CD4-positive, alpha-beta T cell treated with Interferon gamma for 1 hour (primary cell): ENCODE measurements around the gene SSMEM1.
A peak's percentile ranks its signal among the peaks of the same experiment; 100 is the strongest.
"Not testable (repeated sequence)": the region's sequence is repeated elsewhere in the genome, so short reads cannot be mapped to it uniquely, and the experiment has no call there.

Experiments
- DNase-seq: peaks from one replicate; pipeline ENCODE4 v3.0.0-alpha.2; 2020

Gene SSMEM1, protein sequence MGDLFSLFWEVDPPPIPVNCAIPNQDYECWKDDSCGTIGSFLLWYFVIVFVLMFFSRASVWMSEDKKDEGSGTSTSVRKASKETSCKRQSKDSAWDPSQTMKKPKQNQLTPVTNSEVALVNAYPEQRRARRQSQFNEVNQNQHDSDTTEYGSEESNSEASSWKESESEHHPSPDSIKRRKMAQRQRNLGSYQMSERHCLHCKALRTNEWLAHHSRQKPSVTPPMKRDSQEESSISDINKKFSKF

DNA sequence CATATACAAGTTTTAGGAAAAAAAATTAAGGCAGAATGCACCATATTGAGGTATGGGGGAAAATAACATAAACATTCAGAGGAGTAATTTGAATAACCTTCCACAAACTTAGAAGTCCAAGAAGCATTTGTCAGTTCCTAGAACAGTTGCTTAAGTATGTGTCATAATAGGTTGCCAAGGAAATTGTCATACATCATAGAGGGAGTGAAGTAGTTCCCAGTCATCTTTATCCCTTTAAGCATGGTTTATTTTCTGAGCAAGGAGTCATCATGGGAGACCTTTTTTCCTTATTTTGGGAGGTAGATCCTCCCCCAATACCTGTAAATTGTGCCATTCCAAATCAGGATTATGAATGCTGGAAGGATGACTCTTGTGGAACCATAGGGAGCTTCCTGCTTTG, at the start of gene SSMEM1:
Gene SSMEM1, plus strand, starts transcription at position 219 of the 400 bp plus-strand sequence. Its CDS starts 51 bp downstream, at position 270.
- no peak for DNase-seq

DNA sequence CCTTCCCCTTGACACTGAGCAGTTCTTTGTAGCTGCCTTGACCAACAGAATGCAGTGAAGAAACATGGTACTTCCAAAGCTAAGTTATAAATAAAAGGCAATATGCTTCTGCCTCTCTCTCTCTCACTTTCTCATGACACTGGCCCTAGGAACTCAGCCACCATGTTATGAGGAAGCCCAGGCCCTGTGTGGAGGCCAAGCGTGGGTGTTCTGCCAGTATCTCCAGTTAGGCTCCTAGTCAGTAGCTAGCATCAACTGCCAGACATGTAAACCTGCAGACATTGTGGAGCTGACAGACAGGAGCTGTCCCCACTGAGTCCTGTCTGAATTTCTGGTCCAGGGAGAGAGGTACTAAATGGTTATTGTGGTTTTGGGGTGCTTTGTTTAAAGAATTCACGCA, 47.6 kb upstream of the SSMEM1 start:
- no peak for DNase-seq

DNA sequence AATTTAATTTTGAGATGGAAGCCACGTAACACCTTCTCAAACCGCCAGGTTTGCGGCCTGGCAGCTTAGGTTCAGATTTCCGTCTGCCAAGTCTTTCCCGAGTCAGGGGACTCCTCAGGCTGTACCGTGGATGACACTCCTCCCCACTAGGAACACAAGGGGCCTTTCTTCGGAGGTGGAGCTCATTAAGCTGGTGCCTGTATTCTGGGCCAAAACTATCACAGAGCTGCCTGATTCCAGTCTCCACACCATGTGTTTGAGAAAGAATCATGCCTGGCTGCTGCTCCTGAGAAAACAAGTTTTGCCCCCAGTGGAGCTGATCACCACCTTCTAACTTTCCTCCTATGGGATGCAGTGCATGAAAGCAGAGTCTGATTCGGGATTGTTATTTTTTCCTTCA, 47.2 kb upstream of the SSMEM1 start:
- DNase-seq = no peak

DNA sequence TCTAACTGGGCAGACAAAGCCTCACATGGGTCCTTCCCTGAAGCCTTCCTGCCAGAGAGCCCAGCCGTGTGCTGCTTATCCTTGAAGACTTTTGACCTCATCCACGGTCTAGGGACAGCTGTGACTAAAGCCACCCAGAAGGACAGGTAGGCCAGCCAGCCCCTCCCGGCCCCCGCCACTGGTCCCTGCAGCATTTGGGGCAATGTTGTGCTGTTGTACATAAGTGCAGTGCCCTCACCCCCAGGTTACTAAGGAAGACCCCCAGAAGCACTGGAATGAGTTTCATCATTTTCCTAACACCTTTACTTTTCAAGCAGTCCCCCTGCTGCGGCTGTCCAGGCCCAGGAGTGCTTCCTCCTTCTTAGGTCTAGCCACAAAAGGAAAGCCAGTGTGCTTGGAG, 45.5 kb upstream of the SSMEM1 start:
- DNase-seq = no peak

DNA sequence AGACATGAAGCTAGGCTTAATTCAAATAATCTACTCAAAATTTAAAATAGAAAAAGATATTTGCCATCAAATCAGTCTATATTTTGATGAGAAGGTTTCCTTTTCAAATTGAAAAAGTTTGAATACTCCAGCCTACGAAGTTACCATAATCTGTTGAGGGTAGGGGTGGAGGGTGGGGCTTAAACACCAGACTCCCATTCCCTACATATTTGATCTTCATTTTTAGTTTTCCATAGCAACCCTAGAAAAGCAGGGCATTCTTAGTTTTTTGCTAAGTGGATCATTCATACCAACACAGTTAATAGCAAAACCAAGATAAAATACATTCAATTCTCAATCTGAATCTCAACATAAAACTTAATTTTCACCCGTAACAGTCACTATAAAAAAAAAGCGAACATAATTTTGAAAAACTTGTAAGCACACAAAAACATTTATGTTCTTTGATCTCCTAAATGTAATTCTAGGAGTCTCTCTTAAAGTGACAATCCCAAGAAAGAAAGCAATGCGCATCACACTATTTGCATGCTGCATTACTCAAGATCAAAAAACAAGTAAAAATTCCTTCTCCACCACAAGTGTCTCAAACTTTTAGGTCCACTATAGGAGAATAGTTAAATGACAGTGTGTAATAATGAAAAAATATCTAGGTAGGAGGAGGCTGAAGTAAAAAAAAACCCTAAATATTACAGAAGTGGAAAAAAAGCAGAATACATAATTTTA, 33.3 kb upstream of the SSMEM1 start:
- DNase-seq = no peak

DNA sequence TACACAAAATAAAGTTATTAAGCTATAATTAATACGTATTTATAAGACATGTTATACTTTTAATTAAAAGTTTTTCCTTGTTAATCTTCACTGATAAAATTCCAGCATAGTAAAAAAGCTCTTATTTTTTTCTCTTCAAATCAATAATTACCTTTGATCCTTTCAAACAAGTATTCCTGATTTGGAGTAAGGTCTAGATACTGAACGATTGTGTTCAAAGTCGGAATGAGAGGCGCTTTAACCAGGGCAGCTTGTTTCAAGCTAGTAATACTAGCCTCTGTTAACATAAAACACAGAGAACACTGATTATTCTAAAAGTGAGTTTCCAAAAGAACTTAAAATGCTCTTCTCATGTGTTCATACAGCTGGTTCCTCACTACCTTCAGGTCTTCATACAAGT, 29.4 kb upstream of the SSMEM1 start:
- no peak for DNase-seq

DNA sequence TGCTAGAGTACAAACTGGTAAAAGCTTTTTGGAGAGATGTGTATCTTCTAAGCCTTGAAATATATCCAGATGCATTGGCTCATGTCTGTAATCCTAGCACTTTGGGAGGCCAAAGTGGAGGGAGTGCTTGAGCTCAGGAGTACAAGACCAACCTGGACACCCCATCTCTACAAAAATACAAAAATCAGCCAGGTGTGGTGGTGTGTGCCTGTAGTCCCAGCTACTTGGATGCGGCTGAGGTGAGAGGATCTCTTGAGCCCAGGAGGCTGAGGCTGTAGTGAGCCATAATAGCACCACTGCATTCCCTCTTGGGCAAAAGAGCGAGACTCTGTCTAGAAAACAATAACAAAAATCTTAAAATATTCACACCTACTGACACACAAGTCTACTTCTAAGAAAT, 28.0 kb upstream of the SSMEM1 start:
- no peak for DNase-seq

DNA sequence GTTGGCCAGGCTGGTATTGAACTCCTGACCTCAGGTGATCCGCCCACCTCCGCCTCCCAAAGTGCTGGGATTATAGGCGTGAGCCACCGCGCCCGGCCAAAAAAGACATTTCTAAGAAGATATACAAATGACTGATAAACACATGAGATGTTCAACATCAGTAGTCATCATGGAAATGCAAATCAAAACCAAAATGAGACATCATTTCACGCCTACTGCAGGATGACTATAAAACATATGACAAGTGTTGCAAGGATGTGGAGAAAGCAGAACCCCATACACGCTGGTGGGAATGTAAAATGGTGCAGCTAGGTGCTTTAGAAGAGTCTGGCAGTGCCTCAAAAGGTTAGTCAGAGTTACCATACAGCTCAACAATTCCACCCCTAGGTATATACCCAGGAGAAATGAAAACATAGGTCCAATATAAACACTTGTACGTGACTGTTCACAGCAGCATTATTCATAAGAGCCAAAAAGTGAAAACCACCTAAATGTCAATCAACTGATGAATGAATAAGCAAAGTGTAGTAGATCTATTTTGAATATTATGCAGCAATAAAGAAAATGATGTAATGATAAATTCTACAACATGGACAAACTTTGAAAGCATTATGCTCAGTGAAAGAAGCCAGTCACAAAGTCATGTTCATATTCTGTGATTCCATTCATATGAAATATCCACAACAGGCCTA, 26.9 kb upstream of the SSMEM1 start:
- no peak for DNase-seq

DNA sequence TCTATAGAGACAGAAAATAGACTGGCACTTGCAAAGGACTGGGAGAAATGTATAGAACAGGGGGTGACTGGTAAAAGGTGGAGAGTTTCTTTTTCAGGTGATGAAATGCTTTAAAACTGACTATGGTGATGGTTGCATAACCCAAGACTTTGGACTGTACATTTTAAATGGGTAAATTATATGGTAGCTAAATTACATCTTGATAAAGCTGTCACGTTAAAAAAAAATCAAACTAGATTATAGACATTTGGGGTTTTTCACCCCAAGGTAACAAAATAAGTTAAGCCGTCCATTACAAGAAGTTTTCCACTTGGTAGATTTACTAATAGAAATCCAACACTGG, 26.4 kb upstream of the SSMEM1 start:
- no peak for DNase-seq

DNA sequence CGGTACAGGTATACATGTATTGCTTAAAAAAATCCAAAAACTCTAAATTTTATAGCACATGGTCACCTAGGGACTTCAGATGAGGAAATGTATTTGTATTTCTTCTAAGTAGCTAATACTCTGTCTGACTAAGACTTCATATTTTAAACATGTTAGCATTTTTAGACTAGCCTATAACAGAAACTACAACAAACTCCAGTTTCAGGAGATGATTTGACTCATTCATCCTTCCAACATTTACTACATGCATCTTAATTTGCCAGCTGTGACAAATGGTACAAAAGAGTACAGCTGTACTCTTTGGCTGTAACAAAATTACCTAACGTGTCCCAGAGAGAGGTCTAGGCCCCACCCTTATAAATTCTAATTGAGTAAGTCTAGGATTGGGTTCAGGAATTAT, 24.7 kb upstream of the SSMEM1 start:
- DNase-seq = no peak

DNA sequence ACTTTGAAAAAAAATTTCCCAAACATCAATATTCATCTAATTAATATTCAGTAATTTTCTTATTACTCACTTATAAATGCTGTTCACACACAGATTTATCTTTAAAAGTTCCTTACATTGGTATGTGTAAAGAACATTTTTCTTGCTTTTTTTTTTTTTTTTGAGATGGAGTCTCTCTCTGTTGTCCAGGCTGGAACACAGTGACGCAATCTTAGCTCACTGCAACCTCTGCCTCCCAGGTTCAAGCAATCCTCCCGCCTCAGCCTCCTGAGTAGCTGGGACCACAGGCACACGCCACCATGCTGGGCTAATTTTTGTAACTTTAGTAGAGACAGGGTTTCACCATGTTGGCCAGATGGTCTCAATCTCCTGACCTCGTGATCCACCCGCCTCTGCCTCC, 23.3 kb upstream of the SSMEM1 start:
- not testable (repeated sequence) for DNase-seq

DNA sequence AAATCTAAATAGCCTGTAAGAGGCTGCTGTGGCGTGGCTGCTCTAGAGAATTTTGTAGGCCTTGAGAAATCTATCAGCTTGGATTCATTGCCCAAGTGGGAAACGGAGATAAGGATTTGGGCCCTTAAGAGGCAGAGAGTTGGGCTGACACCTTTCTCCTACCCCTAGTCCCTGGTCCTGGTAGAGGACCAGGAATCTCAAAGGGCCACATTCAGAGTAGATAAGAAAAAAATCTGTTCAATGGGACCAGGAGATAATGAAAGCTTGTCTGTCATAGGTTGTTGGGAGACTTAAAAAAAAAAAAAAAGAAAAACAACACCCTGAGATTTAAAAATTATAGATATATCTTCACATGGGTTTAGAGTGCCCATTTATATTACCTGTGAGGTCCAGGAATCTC, 20.3 kb upstream of the SSMEM1 start:
- DNase-seq = no peak

DNA sequence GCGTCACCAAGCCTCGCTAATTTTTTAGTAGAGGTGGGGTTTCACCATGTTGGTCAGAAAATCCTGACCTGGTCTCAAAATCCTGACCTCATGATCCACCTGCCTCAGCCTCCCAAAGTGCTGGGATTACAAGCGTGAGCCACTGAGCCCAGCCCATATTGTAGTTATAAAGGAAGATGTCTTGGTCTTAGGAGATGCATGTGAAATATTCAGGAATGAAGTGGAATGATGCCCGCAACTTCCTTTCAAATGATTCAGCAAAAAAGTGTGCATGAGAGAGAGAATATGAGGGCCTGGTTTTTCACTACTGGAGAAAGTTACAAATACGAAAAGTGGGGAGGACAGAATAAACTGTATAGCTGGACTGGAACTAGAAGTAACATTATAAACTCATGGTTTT, 18.3 kb upstream of the SSMEM1 start:
- DNase-seq = no peak

DNA sequence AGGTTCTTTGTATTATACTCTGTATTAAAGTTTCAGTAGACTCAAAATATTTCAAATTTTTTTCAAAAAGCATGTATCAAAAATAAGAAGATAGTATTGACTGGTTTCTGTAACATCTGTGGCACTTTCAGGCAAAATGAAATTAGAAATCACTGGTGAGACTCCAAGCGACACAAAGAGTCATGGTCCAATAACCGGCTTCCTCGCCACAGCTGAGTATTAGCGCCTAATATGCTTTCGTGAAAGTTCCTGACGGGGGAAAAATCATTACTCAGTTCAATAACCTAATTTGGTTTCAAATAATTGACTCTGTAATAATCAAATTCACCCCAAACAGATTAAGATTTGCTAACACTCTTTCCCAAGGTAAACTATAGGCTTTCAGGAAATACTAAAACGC, 15.9 kb upstream of the SSMEM1 start:
- no peak for DNase-seq

DNA sequence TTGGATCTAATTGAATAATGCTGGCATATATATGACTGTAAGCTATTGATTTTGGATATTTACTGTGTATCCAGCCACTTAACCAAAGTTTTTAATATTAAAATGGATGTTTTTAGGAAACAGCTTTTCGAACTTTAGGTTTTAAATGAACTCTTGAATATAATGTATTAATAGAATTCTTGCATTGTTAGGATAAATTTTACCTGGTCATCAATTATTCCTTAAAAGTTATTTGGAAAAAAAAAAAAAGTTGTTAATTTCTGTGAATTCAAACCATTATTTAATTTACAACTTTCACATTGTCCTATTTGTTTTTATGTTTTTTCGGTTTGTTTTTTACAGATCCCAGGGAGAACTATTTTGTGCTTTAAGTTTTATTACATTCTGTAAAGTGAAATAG, 12.3 kb upstream of the SSMEM1 start:
- no peak for DNase-seq

DNA sequence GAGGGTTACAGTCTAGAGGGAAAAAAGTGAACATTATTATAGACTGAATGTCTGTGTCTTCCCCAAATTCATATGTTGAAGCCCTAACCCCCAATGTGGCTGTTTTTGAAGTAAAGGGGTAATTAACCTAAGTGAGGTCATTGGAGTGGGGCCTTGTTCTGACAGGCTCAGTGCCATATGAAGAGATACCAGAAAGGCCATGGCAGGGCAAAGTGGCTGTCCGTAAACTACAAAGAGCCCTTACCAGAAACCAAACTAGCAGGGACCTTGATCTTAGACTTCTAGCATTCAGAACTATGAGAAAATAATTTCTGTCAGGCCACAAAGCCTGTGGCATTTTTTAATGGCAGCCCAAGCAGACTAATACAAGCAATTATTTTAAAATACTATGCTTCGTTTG, 11.2 kb upstream of the SSMEM1 start:
- DNase-seq = no peak

DNA sequence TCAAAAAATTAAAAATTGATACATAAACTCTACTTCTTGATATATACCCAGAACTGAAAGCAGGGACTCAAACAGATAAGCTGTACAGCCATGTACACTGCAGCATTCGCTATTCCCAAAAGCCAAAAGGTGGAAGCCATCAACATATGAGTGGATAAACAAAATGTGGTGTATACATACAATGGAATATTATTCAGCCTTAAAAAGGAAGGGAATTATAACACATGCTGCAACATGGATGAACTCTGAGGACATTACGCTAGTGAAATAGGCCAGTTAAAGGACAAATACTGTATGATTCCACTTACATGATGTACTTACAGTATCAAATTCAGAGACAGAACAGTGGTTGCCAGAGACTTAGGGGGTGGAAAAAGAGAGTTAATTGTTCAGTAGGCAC, 10.6 kb upstream of the SSMEM1 start:
- DNase-seq = no peak

DNA sequence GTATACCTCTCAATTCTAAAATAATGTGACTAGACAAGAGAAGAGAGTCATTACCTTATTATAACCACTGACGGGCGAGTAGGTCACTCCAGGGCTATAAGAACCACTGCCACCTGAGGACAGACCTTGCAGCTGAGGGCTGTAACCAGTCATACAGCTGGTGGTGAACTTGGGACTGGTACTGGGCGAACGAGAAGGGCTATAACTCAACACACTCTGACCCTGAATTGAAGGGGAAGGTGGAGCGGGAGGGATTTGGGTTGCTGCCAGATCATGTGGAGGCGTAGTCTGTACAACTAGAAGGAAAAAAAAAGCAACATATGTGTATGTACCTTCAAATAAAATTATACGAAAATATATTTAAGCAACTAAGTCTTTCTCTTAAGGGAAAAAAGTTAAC, 5.9 kb upstream of the SSMEM1 start:
- DNase-seq = no peak

DNA sequence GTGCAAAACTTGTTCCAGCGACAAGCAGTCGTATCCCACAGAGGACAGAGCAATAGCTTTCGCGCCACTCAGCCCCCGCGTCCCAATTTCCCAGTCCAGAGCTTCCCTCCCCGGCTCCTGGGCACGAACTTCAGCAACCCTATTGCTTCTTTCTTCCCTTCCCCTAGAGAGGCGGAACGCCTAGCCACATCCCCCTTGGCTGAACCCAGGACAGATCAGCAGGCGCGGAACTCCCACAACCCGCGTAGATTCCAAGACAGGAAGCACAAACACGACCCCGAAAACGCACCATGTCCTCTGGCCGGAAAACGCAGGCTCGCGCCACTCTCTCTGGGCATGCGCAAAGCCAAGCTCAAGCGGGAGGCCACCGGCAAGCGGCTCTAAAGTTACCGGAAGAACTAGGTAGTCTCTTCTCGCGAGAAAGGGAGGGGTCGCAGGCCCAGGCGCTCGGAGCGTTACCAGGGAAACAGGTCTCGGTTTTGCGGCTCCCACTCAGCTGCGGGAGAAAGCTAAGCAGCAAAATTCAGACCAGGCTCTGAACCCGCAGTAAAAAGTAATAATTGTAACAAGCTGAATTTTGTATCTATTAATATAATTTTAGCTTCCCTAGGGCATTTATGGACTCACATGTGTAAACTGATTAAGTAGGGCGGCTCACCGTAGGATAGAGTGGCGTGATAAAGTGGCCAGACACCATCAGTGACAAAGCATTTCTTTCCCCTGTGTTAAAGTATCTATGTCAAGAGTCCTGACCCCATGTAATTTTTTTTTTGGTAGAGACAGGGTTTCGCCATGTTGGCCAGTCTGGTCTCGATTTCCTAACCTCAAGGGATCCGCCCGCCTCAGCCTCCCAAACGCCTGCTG, 2.3 kb upstream of the SSMEM1 start, which contains the start of gene TMEM209:
Gene TMEM209, minus strand, starts transcription at position 323 of the 864 bp plus-strand sequence. Its CDS starts 31 bp downstream, at position 292.
- peak; percentile 95 for DNase-seq

DNA sequence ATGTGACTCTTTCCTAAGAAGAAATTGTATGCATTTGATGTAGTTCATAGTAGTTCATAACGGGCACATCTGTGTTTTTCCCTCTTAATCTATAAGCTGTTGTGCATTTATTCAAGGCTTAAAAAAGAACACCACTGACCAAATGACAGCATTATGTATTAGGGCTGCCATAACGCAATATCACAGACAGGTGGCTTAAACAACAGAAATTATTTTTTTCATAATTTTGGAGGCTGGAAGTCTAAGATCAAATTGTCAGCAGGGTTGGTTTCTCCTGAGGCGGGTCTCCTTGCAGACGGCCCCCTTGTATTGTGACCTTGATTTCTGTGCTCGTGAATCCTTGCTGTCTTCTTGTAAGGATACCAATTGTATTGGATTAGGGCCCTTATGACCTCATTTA, 627 bp upstream of the SSMEM1 start:
- no peak for DNase-seq

DNA sequence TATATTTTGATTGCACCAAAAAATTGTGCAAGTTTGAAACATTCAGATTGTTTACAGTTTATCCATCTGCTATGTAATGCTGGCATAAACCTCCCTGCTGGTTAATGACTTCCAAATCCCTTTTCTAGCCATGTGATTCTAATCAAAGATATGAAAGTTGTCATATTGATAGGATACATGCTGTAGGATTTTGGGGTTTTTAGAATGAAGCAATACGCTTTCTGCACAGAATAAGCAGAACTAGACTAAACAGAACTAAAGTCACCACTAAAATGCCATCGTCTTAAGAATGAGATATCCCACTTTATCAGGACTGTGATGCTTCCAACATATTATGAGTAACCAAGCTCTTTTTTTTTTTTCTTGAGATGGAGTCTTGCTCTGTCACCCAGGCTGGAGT, 856 bp downstream of the SSMEM1 start:
- DNase-seq = no peak

DNA sequence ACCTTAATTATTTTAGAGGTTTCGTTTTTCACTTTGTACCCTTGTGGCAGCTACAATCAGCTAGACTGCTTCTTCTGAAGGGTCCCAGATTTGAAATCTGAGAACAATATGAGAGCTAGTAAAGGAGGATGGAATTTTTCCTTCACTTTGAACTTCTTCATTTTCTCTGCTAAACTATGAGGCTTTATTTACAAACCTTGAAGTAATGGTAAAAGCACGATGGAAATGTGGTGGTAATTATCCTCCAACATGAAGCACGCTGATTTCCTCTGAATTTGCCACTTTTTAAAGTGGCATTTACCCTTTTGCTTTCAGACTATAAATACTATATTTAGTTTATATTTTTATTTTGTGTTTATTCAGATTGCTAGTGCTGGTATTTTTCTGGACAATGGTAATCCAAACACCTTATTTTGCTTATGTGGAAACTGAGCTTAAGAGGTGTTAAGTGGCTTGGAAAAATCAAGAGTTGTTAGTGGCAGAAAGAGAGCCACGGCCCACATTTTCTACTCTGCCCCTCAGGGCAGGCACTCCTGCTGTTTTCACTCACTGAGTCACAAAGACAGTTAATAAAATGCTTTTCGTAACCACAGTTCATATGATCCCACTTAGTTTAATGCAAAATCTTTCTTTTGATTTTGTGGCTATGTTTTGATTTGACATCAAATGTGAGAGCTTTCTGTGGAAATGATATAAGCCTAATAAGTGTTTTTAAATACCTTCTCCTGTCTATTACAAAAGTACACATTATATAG, 2.7 kb downstream of the SSMEM1 start:
- DNase-seq = no peak

DNA sequence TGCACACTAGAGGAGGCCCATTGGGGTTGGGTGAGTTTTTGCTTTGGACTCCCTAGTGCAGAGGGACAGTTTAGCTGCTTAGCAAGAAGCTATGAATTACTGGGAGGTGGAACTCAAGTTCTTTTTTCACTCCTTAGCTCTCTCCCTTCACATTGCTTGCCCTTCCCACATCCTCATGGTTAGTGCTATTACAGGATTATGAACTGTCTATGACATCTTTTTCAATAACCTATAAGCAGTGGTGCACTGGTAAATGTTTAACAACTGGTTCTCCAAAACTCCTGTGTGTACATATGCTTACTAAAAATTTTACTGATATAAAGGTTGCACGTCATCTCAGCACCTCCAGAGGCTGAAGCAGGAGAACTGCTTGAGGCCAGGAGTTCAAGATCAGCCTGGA, 6.2 kb downstream of the SSMEM1 start:
- DNase-seq = no peak
